NCI-H2029 treated with DMSO at 0.1 percent for 48 hours (cell line): ENCODE measurements around the gene DNAH10.
"Not testable (repeated sequence)": the region's sequence is repeated elsewhere in the genome, so short reads cannot be mapped to it uniquely, and the experiment has no call there.

Experiments
- DNase-seq: peaks from one replicate; lab custom pipeline; 2025; lab: John Stamatoyannopoulos, UW

The DNAH10 gene

DNA sequence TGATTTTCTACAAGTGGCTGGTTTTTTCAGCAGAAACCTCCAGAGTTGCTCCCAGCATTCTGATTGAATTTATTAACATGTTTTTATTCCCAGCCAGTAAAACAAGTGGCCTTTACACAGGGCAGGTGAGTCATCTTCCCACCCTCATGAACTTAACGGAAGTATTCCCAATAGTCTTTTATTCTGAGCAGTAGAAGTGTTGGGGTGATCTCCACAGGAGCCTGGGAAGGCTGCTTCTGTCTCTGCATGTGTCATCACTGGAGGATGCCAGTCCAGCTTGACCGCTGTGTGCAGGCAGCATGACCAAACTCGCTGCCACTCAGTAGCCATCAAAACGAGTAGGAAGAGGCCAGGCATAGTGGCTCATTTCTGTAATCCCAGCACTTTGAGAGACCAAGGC lies 13.4 kb upstream of the DNAH10 start:
- DNase-seq: no peak

DNA sequence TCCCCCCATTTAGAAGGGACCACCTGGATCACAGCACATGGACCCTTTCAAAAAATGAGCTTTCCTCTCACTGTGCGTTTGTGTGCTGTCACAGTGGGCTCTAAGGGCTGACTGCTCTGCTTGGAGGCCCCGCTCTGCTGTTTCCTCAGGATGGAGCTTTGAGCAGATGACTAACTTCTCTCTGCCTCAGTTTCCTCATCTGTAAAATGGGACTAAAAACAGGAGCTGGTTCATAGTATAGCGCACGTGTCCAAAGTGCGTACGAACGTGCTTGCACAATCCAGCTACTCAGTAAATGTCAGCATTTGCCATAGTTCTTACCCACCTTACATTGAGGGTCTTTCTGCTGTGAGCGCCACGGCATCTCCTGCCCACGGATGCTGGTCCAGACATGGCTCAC lies 12.7 kb upstream of the DNAH10 start:
- DNase-seq: no peak

DNA sequence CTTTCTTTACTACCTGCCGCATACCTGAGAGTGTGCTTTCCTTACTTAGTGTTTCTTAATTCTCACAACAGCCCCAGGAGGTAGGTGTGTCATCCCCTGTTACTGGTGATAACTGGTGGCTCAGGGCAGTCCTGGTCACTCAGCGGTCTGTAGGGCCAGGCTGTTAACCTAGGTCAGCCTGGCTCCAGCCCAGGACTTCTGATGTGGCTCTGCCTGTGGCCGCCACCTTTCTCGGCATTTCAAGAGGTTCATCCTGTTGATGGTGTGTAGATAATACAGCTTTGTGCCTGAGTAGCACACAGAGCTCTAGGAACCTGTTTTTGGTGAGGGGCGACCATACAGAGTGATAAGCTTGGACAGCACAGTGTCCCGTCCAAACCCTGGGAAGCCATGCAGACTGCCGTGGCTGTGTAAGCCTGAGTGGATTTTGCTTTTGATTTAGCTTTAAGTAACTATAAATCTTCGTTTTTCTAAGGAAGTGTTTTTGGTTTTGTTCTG lies 11.9 kb upstream of the DNAH10 start:
- no peak for DNase-seq

DNA sequence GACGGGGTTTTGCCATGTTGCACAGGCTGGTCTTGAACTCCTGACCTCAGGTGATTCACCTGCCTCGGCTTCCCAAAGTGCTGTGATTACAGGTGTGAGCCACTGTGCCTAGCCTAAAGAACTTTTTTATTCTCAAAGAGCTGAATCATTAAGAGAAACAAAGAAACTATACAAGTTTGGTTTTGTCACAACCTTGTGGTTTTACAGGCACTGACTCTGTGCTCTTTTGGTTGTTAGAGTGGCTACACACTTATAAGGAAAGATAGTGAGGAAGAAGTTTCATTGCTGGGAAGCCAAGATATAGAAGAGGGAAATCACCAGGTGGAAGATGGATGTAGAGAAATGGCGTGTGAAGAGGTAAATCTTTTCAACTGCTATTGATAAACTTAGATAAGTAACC lies 10.1 kb upstream of the DNAH10 start:
- DNase-seq: no peak

DNA sequence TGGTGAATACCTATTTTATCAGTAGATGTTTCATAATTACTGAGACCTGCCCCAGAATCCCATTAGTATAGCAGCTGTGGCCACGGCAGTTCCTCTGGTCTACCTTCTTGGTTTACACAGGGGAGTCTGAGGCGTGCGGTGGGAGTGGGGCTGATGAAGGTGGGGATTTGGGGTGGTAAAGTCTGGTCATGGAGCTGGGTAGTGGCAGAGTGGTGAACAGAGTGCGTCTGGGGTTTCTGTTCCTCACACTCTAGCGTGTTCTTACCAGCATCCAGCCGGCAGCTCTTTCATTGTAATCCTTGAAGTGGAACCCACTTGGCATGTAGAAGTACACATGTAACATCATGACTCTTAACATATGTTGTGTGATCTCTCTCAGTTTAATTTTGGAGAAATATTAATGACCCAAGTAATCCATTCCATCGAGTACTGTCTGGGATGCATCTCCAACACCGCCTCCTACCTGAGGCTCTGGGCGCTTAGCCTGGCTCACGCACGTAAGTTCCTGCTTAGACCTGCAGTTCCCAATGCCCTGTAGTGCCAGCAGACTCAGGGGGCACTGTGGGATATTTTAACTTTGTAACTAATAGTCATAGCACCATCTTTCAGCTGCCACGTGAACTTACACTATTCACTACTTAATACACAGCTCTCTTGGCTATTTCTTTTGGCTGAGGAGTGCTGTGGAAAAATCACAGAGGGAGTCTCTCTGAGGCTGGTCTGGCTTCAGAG lies 7.9 kb upstream of the DNAH10 start:
- DNase-seq: no peak

DNA sequence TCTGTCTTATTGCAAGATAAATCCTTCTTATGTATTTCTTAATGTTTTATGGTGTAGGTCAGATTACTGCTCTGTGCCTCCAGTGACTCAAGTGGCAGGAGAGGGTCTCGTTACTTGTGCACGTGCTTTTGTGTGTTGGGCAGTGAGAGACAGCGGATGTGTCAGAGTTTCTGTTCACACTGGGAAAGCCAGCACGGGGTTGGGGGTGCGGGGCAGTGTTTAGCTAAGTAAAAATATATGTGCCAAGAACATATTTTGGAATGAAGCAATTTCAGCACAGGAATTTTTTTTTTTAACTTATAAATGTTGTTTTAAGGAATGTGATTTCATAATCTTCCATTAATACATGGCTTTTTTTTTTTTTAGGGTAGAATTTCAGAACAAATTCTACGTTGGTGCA lies 4.5 kb upstream of the DNAH10 start:
- DNase-seq: no peak

DNA sequence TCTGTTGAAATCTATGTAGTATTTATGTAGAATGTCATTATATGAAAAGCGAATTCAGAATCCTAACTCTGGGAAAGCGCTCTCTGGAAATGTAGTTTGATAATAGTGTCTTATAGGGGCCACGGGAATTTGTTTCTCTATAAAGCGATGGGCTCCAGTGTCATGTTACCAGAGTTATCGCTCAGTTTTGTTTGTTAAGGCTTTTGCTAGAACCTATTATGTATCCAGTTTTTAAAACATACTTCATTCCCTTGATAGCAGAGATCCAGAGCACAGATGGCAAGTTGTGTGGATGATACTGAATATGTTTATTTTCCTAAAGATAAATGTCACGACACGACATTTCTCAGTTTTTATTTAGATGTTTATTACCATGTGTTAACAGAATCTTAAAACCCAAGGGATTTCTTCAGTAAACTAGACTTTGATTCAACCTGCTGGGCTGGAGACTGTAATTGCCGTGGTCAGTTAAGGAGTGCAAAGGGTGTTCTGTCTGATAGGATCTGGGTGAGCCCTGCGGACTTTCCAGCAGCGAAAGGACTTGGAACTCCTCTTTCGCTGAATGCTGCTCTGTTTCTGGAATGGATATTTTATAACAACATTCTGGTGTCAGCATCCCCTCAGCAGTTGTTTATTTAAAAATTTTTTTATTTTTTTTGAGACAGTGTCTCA lies 1.7 kb upstream of the DNAH10 start:
- DNase-seq: no peak

DNA sequence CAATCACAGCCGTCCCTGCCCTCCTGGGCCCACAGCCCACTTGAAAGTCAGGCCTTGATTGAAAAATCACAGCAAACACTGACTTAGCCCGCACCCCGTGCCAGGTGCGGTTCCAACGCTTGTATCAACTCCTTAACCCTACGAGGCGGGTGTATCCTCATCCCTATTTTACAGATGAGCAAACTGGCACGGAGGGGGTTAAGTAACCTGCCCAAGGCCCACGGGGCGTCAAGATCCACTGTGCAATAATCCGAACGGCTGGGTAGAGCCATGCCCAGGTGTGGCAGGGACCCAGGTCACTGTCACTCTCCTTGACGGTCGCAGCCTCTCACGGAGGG lies 583 bp downstream of the DNAH10 start:
- no peak for DNase-seq

DNA sequence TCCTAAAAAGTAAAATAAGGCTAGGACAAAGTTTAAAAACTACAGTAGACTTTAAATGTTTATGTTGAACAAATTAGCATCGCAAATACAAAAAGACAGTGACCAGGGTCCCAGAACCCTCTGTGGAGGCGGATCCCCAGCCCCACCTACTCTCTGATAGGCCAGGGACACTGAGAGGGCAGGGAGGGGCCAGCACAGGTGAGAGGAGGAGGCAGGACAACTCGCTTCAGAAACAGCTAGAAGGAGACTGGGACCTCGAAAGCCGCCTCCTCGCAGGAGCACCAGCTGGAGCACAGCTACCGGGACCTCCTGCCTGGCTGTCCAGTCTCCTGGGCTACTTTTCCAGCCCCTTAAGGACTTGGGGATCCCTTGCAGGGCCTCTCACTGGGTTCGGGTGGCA lies 992 bp downstream of the DNAH10 start:
- peak; percentile 16 for DNase-seq

DNA sequence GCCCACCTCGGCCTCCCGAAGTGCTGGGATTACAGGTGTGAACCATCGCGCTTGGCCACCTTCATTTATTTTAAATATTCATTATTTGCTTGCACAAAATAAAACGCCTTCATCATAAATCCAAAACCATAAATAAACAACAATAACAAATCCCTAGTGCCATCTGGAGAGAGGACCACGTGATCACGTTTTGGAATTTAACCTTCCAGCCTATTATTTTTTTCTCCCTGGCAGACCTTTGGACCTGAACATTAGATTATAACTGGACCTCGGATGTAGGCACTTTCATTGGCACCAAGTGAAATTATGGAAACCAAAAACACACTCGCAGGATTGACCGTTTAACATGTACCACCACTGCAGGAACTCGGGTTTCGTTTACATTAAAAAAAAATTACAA lies 2.0 kb downstream of the DNAH10 start:
- no peak for DNase-seq

DNA sequence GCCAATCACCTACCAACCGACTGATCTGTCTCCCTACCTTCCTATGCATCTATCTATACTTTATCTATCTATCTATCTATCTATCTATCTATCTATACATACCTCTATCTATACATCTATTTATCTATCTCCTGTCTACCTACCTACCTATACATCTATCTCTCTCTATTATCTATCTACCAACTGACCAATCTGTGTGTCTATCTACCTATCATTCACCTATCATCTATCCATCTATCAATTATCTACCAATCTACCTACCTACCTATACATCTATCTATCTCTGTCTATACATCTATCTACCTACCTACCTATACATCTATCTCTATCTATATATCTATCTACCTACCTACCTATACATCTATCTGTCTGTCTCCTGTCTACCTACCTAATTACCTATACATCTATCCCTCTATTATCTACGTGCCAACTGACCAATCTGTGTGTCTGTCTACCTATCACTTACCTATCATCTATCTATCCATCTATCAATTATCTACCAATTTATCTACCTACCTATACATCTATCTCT lies 3.5 kb downstream of the DNAH10 start:
- no peak for DNase-seq

DNA sequence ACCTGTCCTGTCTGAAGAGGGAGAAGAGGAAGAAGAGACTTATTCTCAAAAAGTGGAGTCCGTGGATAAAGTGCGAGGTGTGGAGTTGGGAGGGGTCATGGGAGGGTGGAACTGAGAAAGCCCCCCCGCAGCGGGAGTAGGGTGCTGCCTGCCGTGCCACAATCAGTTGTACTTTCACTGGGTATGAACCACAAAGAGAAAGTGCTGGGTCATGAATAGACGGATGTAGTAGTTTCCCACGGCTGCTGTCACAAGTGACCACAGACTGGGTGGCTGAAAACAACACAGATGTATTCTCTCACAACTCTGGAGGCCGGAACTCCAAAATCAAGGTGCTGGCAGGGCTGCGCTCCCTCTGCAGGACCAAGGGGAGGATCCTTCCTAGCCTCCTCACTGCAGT lies 5.5 kb downstream of the DNAH10 start:
- DNase-seq: no peak

DNA sequence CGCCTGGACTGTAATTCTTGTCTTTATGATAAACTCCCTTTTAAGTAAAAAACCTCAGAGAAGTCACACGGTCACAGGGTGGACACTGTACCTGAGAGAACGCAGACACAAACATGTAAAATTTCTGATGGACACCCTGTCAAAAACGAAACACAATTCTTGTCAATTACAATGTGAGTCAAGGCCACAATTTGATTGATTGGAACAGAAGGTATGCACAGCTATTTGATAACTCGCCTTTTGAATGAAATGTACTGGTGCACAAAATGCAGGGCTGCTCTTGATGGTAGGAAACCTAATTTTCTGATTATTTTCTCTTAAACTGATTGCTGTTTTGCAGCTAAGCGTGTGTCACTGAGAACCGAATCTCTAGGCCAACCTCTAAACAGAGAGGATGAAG lies 9.2 kb downstream of the DNAH10 start:
- DNase-seq: no peak

DNA sequence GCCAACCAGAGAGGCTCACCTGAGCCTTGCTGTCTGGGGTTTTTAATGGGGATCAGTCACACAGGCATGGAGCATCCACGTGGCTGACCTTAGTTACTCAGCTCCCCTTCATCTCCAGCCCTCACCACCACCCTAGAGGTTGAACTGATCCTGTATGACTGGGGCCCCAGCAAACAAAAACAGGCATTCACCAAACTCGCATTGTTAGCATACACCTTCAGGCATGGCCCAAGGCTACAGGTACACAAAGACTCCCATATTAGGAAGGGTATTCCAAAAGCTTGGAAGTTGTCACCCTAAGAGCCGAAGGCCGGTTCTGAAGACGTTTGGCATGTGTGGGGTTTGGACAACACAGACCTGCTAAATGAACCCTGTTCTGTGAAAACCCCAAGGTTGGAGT lies 10.0 kb downstream of the DNAH10 start:
- no peak for DNase-seq

DNA sequence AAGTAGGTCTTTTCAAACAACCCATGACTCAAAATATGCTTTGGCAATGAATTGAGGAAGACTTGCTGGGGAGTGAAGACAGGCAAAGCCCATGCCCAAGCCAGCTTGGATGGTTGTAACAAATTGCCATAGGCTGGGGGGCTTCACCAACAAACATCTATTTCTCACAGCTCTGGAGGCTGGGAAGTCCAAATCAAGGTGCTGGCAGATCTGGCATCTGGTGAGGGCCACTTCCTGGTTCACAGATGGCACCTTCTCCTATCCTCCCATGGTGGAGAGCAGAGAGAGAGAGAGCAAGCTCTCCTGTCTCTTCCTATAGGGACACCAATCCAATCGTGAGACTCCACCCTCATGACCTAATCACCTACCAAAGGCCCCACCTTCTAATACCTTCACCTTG lies 11.3 kb downstream of the DNAH10 start:
- no peak for DNase-seq

DNA sequence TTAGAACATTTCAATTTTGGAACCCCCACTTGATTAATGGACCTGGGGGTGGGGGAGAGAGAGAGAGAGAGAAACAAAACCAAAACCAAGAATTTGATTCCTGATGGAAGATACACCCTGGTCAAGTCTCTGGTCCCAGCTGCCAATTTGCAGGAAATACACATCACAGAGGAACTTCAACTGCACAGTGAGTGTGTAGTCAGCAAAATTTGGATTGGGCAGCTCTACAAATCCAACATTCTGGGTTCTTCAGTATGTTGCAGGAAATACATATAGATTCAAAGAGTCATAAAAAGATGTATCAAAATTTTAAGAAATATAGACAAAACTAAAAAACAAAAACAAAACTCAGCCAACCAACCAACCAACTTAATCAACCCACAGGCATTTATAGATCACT lies 17.4 kb downstream of the DNAH10 start:
- DNase-seq: no peak

DNA sequence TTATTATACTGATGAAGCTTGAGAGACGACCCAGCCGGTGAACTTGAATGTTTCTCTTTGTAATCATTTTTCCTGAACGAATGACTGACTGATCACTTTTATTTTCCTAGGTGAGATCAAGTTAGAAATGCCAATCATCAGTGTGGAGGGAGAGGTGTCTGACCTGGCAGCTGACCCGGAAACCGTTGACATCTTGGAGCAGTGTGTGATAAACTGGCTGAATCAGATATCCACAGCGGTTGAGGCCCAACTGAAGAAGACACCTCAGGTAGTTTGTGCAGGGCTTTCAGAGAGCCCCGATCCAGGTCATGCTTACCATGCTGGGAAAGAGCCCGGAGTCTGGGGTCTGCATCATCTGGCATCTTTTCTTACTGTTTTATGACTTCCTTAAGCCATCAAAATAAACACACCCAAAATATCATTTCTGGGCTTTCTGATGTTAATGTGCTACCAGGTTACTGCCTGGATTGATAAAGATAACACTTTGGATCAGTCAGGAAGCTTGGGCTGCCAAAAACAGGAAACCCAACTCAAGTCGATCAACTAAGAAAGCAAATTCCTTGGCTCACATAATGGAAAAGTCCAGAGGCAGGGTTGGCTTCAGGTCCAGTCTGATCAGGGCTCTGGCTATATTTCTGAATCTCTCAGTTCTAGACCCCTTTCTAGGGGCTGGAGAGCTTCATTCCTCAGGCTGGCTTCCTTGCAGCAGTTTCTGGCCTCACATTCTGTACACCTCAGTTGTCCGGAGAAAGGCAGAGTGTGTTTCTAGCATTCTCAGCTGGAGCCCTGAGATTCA lies 21.1 kb downstream of the DNAH10 start:
- no peak for DNase-seq

DNA sequence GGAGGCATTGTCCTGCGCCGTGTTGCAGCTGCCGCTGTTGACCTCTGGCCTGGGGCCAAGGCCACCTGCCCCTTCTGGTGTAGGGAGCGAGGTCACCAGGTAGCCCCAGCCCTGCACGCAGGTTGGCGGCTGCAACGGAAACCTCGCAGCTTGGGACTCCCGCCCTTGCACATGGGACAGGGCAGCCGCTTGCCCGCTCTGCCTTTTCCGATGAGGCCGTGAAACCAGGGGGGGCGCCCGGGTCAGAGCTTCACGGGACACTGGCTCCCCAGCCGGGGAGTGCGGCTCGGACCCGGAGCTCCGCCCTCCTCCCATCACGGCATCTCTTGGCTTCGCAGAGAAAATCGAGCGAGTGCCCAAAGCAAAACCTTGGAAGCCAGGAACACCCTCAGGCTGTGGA lies 25.4 kb downstream of the DNAH10 start:
- no peak for DNase-seq

DNA sequence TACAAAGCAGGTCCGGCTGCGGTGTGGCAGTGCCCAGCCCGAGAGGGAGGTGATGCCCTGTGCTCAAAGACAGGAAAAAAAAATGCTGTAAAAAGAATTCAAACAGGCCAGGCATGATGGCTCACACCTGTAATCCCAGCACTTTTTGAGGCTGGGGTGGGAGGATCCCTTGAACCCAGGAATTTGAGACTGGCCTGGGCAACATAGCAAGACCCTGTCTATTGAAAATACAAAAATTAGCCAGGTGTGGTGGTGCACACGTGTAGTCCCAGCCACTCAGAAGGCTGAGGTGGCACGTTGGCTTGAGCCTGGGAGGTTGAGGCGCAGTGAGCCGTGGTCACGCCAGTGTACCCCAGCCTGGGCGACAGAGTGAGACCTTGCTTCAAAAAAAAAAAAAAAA lies 26.4 kb downstream of the DNAH10 start:
- DNase-seq: no peak

DNA sequence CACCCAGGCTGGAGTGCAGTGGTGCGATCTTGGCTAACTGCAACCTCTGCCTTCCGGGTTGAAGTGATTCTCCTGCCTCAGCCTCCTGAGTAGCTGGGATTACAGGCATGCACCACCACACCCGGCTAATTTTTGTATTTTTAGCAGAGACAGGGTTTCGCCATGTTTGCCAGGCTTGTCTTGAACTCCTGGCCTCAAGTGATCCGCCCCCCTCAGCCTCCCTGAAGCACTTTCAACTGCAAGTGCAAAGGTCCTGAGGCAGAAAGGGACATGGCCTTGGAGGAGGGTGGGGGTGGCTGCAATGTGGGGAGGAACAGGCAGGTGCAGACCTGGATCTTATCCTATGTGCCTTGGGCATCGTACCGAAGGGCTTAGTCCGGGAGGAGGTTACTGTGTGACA lies 27.3 kb downstream of the DNAH10 start:
- DNase-seq: not testable (repeated sequence)

DNA sequence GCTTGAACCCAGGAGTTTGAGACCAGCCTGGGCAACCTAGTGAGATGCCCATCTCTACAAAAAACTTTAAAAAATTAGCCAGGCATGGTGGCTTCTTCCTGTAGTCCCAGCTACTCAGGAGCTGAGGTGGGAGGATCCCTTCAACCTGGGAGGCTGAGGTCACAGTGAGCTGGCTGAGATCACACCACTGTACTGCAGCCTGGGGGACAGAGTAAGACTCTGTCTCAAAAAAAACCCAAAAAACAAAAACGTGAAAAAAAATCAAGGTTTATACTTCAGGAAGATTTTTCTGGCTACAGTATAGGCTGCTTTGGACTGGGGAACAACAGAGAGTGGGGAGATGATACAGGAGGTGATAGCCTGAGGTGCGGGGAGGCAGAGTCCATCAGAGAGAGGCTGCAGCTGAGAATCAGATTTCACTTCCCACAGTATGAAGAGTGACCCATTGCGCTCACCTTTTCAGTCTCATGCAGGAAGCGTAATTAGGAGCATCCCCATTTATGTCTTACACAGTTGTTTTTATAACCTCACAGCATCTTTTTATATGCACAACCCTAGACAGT lies 28.9 kb downstream of the DNAH10 start:
- no peak for DNase-seq

DNA sequence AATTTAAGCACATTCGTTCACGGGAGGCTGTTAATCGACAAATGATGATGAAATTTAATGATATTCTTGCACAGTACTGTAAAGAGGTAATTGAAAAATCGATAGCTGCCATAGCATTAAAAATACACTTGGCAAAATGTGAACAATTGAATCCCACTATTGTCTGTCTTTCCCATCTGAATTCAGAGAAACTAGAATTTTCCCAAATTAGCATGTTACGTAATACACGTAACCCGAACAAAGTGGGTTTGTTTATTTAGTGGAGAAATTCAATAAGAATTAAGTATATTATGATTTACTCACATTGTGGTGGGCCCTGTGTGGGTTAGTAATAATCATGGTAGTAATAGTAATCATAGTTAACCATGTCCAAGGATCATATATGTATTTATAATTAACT lies 31.9 kb downstream of the DNAH10 start:
- DNase-seq: no peak

DNA sequence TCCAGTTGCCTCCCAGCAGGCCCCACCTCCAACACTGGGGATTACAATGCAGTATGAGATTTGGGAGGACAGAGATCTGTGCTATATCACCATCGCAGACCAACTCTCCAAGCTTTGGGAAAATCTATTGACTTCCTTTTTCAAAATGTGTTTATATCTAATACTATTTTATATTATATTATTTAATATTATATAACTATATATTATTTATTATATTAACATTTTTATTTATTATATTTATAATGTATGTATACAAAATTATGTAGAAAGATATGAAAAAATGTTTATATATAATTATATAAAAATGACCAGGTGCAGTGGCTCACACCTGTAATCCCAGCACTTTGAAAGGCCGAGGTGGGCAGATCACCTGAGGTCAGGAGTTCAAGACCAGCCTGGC lies 36.4 kb downstream of the DNAH10 start:
- DNase-seq: no peak
